ENCODE results near the gene RTN4R.
A peak's percentile ranks its signal among the peaks of the same experiment; 100 is the strongest.
"Not testable (repeated sequence)": the region's sequence is repeated elsewhere in the genome, so short reads cannot be mapped to it uniquely, and the experiment has no call there.

Gene RTN4R

GRCh38 chr22:20286784-20287423, 18.8 kb upstream of the RTN4R start:
- not testable (repeated sequence) for DNase-seq

GRCh38 chr22:20286312-20286660, 18.2 kb upstream of the RTN4R start:
- DNase-seq = not testable (repeated sequence)

- peak; percentile 78 for DNase-seq
These were observed 17.6 kb upstream of the RTN4R start for GRCh38 chr22:20285473-20286311.

GRCh38 chr22:20284471-20285086, 16.5 kb upstream of the RTN4R start:
- DNase-seq = no peak

GRCh38 chr22:20283674-20284066, 15.6 kb upstream of the RTN4R start:
- no peak for DNase-seq

GRCh38 chr22:20282901-20283673, 15.0 kb upstream of the RTN4R start:
- DNase-seq = no peak

GRCh38 chr22:20281891-20282290, 13.8 kb upstream of the RTN4R start:
- no peak for DNase-seq

- not testable (repeated sequence) for DNase-seq
These were observed 13.4 kb upstream of the RTN4R start for GRCh38 chr22:20281473-20281872.

GRCh38 chr22:20280866-20281265, 12.7 kb upstream of the RTN4R start:
- DNase-seq = no peak

- not testable (repeated sequence) for DNase-seq
These were observed 12.0 kb upstream of the RTN4R start for GRCh38 chr22:20280163-20280562.

- no peak for DNase-seq
These were observed 11.6 kb upstream of the RTN4R start for GRCh38 chr22:20279662-20280134.

- DNase-seq = not testable (repeated sequence)
These were observed 10.8 kb upstream of the RTN4R start for GRCh38 chr22:20278726-20279490.

- DNase-seq = not testable (repeated sequence)
These were observed 10.0 kb upstream of the RTN4R start for GRCh38 chr22:20277936-20278635.

- no peak for DNase-seq
These were observed 8.3 kb upstream of the RTN4R start for GRCh38 chr22:20276468-20276867.

GRCh38 chr22:20275836-20276235, 7.7 kb upstream of the RTN4R start:
- no peak for DNase-seq

GRCh38 chr22:20275325-20275724, 7.2 kb upstream of the RTN4R start:
- not testable (repeated sequence) for DNase-seq

- DNase-seq = not testable (repeated sequence)
These were observed 6.3 kb upstream of the RTN4R start for GRCh38 chr22:20274374-20274773.

- no peak for DNase-seq
These were observed 5.7 kb upstream of the RTN4R start for GRCh38 chr22:20273758-20274181.

GRCh38 chr22:20272700-20273099, 4.6 kb upstream of the RTN4R start:
- no peak for DNase-seq

GRCh38 chr22:20272174-20272573, 4.1 kb upstream of the RTN4R start:
- no peak for DNase-seq
